Measurements from ENCODE around the gene XIAP. TPM values are rescaled to one million over a fixed set of nuclear protein-coding genes. Genes with fewer than 3 reads are reported as not detected.

Gene XIAP
- total RNA-seq, 1 donor from 2014 or later: 61.9 TPM

GRCh38 chrX:123961268-123962005 is 101.6 kb downstream of the XIAP start, which contains the start of gene STAG2:
Gene STAG2, plus strand, starts transcription at chrX:123961706. Its CDS starts 60,922 bp downstream, at chrX:124022628.
- peak; percentile 66 to 85 for ATAC-seq
- peak; percentile 80 for DNase-seq
- Histone ChIP-seq H3K4me1 (peaks cover 21% of the 10 kb centered on the region), H3K27ac (peak within 1 kb of the TSS; percentile 94), H3K36me3 (no peaks in the 10 kb centered on the region), H3K4me3 (peak within 1 kb of the TSS; percentile 72), H3K27me3 (ENCODE audit: low read depth) (no peaks in the 10 kb centered on the region), H3K9me3 (no peaks in the 10 kb centered on the region)
- no peak for TF ChIP-seq CTCF (IDR thresholded peaks at IDR 0.05)
- intact Hi-C loops (cut with DNase I): no loop called here

- DNase-seq: no peak
- H3K4me3 ChIP-seq: peak overlapping the region; percentile 72
- peak overlapping the region; percentile 94 for H3K27ac ChIP-seq
- no peaks in the 10 kb centered on the region for H3K27me3 ChIP-seq (ENCODE audit: low read depth)
- intact Hi-C loops (cut with DNase I): no loop called here
- H3K36me3 ChIP-seq: no peaks in the 10 kb centered on the region
- no peak for TF ChIP-seq CTCF (IDR thresholded peaks at IDR 0.05)
- no peaks in the 10 kb centered on the region for H3K9me3 ChIP-seq
- no peak for ATAC-seq
- H3K4me1 ChIP-seq: peaks cover 21% of the 10 kb centered on the region
Measured at GRCh38 chrX:123962006-123962467, 102.2 kb downstream of the XIAP start.

- H3K27me3 ChIP-seq (ENCODE audit: low read depth): no peaks in the 10 kb centered on the region
- peak overlapping the region; percentile 94 for H3K27ac ChIP-seq
- intact Hi-C loops (cut with DNase I): no loop called here
- peak; percentile 87 for DNase-seq
- H3K9me3 ChIP-seq: no peaks in the 10 kb centered on the region
- no peaks in the 10 kb centered on the region for H3K36me3 ChIP-seq
- ATAC-seq: peak; percentile 79 to 86
- H3K4me3 ChIP-seq: peak overlapping the region; percentile 72
- H3K4me1 ChIP-seq: peaks cover 21% of the 10 kb centered on the region
- TF ChIP-seq CTCF (IDR thresholded peaks at IDR 0.05): no peak
Measured at GRCh38 chrX:123962794-123963373, 103.0 kb downstream of the XIAP start.

Other genes with a start within 250 kb of the XIAP start
- 96.2 TPM for gene THOC2, start 127.0 kb upstream of the XIAP start, total RNA-seq
- 88.2 TPM for gene STAG2, start 101.7 kb downstream of the XIAP start, total RNA-seq